ENCODE data around the gene MEF2D. TPM values are rescaled to one million over a fixed set of nuclear protein-coding genes. Genes with fewer than 3 reads are reported as not detected.

Gene MEF2D
- total RNA-seq, 1 donor from 2014 or later, result 20.7 TPM

DNA sequence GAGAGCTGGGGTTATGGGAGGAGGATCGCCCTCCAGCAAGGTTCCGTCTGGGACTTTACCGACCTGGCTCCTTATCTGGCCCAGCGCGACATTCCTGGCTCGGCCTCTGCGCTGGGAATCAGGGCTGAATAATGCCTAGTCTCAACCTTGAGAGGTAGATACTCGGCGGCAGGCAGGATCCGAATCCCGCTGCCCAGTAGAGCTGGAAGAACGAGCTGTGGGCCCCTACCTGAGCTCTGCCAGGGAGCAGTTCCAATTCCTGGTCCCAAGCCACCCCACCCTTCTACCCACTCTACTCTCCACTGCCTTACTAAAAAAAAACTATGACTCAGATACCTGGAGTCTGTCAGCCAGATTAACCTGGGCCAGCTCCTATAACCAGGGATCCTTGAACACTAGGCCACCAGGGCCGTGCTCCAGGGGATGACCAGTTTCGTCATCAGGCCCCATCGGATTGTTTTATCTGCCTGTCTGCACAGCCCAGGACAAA is 77.9 kb downstream of the MEF2D start:
- Mint-ChIP-seq H3K36me3 (no peaks in the 10 kb centered on the region), H3K4me1 (ENCODE audit: unreplicated experiment) (peaks cover 4% of the 10 kb centered on the region), H3K27me3 (peaks cover 98% of the 10 kb centered on the region), H3K4me3 (no peak overlapping the region), H3K27ac (no peak overlapping the region), H3K9me3 (no peaks in the 10 kb centered on the region)
- DNase-seq (ENCODE audit: extremely low spot score, unreplicated experiment), result no peak
- TF ChIP-seq, protein P1, sequence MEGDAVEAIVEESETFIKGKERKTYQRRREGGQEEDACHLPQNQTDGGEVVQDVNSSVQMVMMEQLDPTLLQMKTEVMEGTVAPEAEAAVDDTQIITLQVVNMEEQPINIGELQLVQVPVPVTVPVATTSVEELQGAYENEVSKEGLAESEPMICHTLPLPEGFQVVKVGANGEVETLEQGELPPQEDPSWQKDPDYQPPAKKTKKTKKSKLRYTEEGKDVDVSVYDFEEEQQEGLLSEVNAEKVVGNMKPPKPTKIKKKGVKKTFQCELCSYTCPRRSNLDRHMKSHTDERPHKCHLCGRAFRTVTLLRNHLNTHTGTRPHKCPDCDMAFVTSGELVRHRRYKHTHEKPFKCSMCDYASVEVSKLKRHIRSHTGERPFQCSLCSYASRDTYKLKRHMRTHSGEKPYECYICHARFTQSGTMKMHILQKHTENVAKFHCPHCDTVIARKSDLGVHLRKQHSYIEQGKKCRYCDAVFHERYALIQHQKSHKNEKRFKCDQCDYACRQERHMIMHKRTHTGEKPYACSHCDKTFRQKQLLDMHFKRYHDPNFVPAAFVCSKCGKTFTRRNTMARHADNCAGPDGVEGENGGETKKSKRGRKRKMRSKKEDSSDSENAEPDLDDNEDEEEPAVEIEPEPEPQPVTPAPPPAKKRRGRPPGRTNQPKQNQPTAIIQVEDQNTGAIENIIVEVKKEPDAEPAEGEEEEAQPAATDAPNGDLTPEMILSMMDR (conservative IDR thresholded peaks at IDR 0.05), result no peak

DNA sequence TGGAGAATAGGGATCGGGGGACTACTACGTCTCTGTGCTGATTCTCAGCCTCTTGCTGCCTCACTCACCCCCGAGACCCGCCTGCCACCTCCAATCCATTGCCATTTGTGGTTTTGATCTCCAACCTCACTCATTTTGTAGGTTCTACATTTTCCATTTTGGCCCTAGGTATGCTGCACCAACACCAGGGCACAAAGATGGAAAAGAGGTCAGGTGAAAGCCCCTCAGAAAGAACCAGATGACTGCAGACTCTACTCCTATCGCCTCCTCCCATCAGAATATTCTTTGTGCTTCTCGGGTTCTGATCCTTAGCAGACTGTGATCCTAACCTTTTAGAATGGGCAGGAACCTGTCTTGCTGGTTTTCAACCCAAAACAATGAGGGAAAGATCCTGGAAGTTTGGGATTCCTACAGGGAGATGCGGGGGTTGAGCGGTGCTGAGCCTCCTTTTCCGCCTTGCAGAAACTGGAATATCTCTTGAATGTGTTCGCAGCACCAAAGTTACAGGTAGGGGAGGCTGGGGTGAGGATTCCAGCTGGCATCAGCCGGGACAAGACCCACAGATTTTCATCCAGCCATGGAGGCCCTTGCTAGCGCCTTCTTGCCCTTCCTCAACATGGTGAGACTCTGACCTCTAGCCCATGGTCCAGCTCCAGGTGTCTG is 78.5 kb downstream of the MEF2D start:
- H3K4me1 Mint-ChIP-seq (ENCODE audit: unreplicated experiment), result peaks cover 4% of the 10 kb centered on the region
- H3K9me3 Mint-ChIP-seq, result no peaks in the 10 kb centered on the region
- peaks cover 98% of the 10 kb centered on the region for H3K27me3 Mint-ChIP-seq
- TF ChIP-seq, protein P1 (conservative IDR thresholded peaks at IDR 0.05), result no peak
- no peak overlapping the region for H3K27ac Mint-ChIP-seq
- H3K36me3 Mint-ChIP-seq, result no peaks in the 10 kb centered on the region
- no peak for DNase-seq (ENCODE audit: extremely low spot score, unreplicated experiment)
- H3K4me3 Mint-ChIP-seq, result peak overlapping the region; percentile 78

DNA sequence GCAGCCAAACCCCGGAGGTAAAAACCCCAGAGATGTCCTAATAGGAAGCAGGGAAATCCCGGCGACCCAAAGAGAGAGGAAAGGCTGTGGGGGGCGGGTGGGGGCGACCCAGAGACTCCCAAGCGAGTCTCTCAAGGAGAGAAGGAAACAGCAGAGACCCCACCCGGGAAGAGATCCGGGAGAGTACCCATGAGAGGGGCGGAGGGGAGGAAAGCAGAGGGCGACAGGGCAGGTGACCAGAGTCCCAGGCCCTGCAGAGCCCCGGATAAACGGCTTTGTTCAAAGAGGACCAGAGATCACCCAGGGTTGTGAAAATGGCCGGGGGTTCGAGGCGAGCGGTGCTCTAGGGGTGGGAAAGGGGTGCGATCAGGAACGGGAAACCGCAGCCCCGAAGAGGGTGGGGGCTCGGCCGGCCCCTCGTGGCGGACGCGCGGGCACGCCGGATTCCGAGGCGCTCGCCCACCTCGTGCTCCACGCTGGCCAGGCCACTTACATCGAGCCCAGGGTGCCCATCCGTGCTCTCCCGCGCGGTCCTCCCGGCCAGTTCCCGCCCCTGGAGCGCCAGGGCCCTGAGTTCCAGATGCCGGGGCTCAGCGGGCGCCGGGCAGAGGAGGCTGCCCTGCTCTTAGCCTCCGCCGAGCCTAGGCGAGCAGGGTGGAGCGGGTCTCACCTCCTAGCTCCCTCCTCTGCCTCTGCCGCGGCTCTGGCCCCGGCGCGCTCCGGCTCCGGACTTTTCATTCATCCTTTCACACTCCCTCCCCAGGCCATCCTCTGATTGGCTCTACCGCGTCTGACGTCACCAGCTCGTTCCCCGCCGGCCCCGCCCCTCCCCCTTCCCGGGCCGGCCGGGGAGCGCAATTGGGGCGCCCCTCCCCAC is 79.3 kb downstream of the MEF2D start:
- no peaks in the 10 kb centered on the region for H3K9me3 Mint-ChIP-seq
- peaks cover 4% of the 10 kb centered on the region for H3K4me1 Mint-ChIP-seq (ENCODE audit: unreplicated experiment)
- peak overlapping the region; percentile 78 for H3K4me3 Mint-ChIP-seq
- H3K36me3 Mint-ChIP-seq, result no peaks in the 10 kb centered on the region
- no peak overlapping the region for H3K27ac Mint-ChIP-seq
- DNase-seq (ENCODE audit: extremely low spot score, unreplicated experiment), result peak; percentile 77
- H3K27me3 Mint-ChIP-seq, result peaks cover 98% of the 10 kb centered on the region
- TF ChIP-seq, protein P1 (conservative IDR thresholded peaks at IDR 0.05), result no peak

DNA sequence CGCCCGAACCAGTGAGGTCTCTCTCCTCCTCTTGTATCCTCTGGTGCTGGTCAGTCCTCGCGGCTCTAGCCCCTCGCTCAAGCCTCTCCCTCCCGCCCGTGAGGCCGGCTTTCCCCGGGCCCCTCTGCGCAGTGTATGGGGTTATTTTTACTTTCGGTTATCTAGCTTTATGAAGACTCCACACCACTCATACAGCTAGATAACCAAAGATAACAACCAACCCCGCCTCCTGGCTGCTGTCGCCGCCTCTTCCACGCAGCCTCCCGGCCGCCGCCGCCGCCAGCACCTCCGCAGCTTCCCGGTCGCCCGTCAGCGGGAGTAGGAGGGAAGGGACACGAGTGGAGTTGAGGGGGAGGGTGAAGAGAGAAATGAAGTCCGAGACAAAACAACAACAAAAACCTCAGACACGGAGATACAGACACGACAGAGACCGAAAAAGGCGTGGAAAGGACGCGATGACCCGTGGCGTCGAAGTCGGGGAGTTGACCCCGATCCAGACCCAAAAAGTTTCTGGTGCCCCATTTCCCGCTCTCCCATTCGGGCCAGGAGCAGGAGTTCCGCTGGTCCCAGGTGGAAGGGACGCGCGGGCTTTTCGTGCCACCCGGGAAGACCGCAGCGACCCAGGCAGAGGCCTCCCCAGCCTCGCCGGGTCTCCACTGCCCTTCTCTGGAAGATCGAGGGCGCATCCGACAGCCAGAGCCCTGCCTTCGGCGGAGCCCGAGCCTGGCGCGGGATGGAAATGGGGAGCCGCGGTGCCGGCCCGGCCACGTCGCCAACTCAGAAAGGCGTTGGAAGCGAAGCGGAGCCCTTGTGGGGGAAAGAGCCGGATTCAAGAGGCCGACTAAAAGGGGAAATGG is 80.1 kb downstream of the MEF2D start:
- peak overlapping the region; percentile 82 for H3K4me3 Mint-ChIP-seq
- no peaks in the 10 kb centered on the region for H3K36me3 Mint-ChIP-seq
- peaks cover 4% of the 10 kb centered on the region for H3K4me1 Mint-ChIP-seq (ENCODE audit: unreplicated experiment)
- TF ChIP-seq, protein P1 (conservative IDR thresholded peaks at IDR 0.05), result no peak
- H3K27me3 Mint-ChIP-seq, result peaks cover 98% of the 10 kb centered on the region
- no peak overlapping the region for H3K27ac Mint-ChIP-seq
- no peaks in the 10 kb centered on the region for H3K9me3 Mint-ChIP-seq
- DNase-seq (ENCODE audit: extremely low spot score, unreplicated experiment), result no peak

DNA sequence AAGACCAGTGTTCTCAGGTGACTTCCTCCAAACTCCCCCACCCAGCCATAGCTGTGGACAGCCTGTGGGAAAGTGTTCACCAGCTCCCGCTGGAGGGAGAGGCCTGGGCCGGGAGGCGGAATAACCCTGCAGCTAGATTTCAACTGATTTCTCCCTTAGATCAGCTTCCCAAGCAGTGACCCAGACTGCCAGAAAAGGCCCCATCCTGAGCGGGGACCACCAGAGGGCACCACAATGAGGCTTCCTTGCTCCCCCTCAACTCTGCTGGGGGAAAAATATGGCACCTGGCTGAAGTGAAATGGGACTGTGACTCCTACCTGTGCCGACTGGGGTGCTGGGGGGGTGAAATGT is 80.7 kb downstream of the MEF2D start:
- Mint-ChIP-seq H3K27ac (no peak overlapping the region), H3K4me1 (ENCODE audit: unreplicated experiment) (peaks cover 4% of the 10 kb centered on the region), H3K9me3 (no peaks in the 10 kb centered on the region), H3K36me3 (no peaks in the 10 kb centered on the region), H3K27me3 (peaks cover 98% of the 10 kb centered on the region), H3K4me3 (no peak overlapping the region)
- TF ChIP-seq, protein P1 (conservative IDR thresholded peaks at IDR 0.05), result peak; percentile 45
- DNase-seq (ENCODE audit: extremely low spot score, unreplicated experiment), result no peak
